Common myeloid progenitor, CD34-positive (primary cell): ENCODE data around the gene POTEJ.
"Not testable (repeated sequence)": the region's sequence is repeated elsewhere in the genome, so short reads cannot be mapped to it uniquely, and the experiment has no call there.

Source experiments
- CTCF ChIA-PET: fragments of 350-600 bp; sonication (Branson Sonifier 250); formaldehyde crosslinking; loops from one replicate; lab custom pipeline; 2021; ENCODE audit warnings: antibody characterized with exemption; lab: Charles Lee
- POLR2A ChIA-PET: fragments of 350-600 bp; sonication (Branson Sonifier 250); formaldehyde crosslinking; loops from one replicate; lab custom pipeline; 2021; ENCODE audit warnings: antibody characterized with exemption; lab: Charles Lee
- DNase-seq, 3 donors: peaks; one replicate each; pipeline versions ENCODE4 v3.0.0 to v3.0.0-alpha.2; 2013
- H3K27ac ChIP-seq, 2 experiments: 1 replicate in 1 of 2; 2 replicates in 1 of 2; pipeline ENCODE4 v1.7.0; 2013; ENCODE audit warnings: inconsistent platforms in 2 of 2, low read length in 2 of 2, mild to moderate bottlenecking in 2 of 2, low read depth in 1 of 2, moderate library complexity in 1 of 2; ENCODE audit not compliant: severe bottlenecking in 2 of 2, insufficient read depth in 1 of 2, poor library complexity in 1 of 2
- H3K27me3 ChIP-seq, 5 experiments: replicated peaks in 2 of 5; 1 replicate in 3 of 5; 2 replicates in 2 of 5; pipeline versions ENCODE4 v1.6.1 to v1.7.0; 2013; ENCODE audit warnings: low read length in 4 of 5, mild to moderate bottlenecking in 2 of 5, moderate library complexity in 2 of 5, inconsistent platforms in 1 of 5; ENCODE audit not compliant: insufficient read depth in 5 of 5, control insufficient read depth in 4 of 5
- H3K36me3 ChIP-seq, 4 experiments: 1 replicate in 2 of 4; 2 replicates in 2 of 4; pipeline versions ENCODE4 v1.6.1 to v1.7.0; 2013; ENCODE audit warnings: low read length in 3 of 4, control low read depth in 1 of 4, mild to moderate bottlenecking in 1 of 4; ENCODE audit not compliant: control insufficient read depth in 4 of 4, insufficient read depth in 4 of 4
- H3K4me1 ChIP-seq, 4 experiments: 1 replicate in 3 of 4; 2 replicates in 1 of 4; pipeline versions ENCODE4 v1.6.1 to v1.7.1; 2013; ENCODE audit warnings: low read length in 3 of 4, mild to moderate bottlenecking in 3 of 4, control low read depth in 1 of 4, inconsistent platforms in 1 of 4, moderate library complexity in 1 of 4; ENCODE audit not compliant: control insufficient read depth in 4 of 4, insufficient read depth in 4 of 4; ENCODE audit errors: control extremely low read depth in 1 of 4
- H3K4me3 ChIP-seq, 7 experiments: 1 replicate in 4 of 7; 2 replicates in 3 of 7; pipeline versions ENCODE4 v1.5.1 to v1.7.0; 2013; ENCODE audit warnings: mild to moderate bottlenecking in 7 of 7, low read length in 6 of 7, moderate library complexity in 6 of 7, inconsistent platforms in 2 of 7, low read depth in 2 of 7, control low read depth in 1 of 7; ENCODE audit not compliant: insufficient read depth in 4 of 7, control insufficient read depth in 1 of 7; ENCODE audit errors: extremely low read depth in 1 of 7
- H3K9me3 ChIP-seq, 5 experiments: 1 replicate in 4 of 5; 2 replicates in 1 of 5; pipeline versions ENCODE4 v1.6.1 to v1.7.1; 2013; ENCODE audit warnings: low read length in 4 of 5, mild to moderate bottlenecking in 2 of 5, inconsistent platforms in 1 of 5, low read depth in 1 of 5, moderate library complexity in 1 of 5; ENCODE audit not compliant: control insufficient read depth in 4 of 5, insufficient read depth in 2 of 5; ENCODE audit errors: control extremely low read depth in 1 of 5
- WGBS: methylation state at CpG from one replicate; pipeline ENCODE4 v1.1.5; 2013; ENCODE audit not compliant: insufficient coverage; 5-methylcytosine and 5-hydroxymethylcytosine counted together

The POTEJ gene

GRCh38 chr2:130581491-130581890 is 29.7 kb upstream of the POTEJ start:
- H3K4me3 ChIP-seq, H3K36me3 ChIP-seq, CTCF ChIA-PET, H3K9me3 ChIP-seq, H3K27ac ChIP-seq, POLR2A ChIA-PET, H3K27me3 ChIP-seq, DNase-seq, H3K4me1 ChIP-seq: not testable (repeated sequence)
- WGBS = no CpG with 5 or more reads among the region's 7 CpGs

GRCh38 chr2:130582970-130583369 is 28.3 kb upstream of the POTEJ start:
- H3K9me3 ChIP-seq, POLR2A ChIA-PET, H3K27me3 ChIP-seq, H3K4me1 ChIP-seq, H3K4me3 ChIP-seq, H3K36me3 ChIP-seq, H3K27ac ChIP-seq, CTCF ChIA-PET, DNase-seq: not testable (repeated sequence)
- WGBS = no CpG with 5 or more reads among the region's 7 CpGs

DNA sequence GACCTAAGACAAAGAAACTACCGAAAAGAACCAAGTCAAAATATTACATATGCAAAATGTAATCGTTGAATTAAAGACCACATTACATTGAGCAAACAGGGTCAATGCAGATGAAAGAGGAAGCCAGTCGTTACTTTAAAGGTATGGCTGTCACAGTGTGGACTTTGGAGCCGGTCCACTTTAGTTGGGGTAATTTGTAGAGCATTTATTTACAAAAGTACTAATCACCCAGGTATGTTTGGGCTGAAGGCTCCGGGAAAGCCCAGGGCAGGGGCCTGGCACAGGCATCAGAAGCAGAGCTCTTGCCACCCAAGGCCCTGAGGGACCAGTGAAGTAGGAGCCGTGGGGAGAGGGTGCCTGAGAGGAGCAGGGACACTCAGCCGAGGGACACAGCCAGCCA is 27.7 kb upstream of the POTEJ start:
- CTCF ChIA-PET, H3K4me1 ChIP-seq, H3K9me3 ChIP-seq, POLR2A ChIA-PET, DNase-seq, H3K36me3 ChIP-seq, H3K4me3 ChIP-seq, H3K27me3 ChIP-seq, H3K27ac ChIP-seq: not testable (repeated sequence)
- 92% methylated on average over 2 of the region's 7 CpGs for WGBS

DNA sequence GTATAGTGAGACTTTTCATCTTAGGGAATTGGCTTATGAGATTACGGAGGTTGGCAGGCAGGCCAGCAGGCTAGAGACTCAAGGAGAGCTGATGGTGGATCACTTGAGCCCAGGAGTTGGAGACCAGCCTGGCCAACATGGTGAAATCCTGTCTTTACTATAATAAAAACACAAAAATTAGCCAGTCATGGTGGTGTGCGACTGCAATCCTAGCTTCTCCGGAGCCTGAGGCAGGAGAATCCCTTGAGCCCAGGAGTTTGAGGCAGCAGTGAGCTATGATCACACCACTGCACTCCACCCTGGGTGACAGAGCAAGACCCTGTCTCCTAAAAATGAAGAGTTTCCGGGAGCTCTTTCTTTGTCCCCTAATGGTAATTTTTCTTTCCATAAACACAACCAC is 26.5 kb upstream of the POTEJ start:
- H3K4me3 ChIP-seq, H3K27me3 ChIP-seq, H3K4me1 ChIP-seq, H3K36me3 ChIP-seq, CTCF ChIA-PET, H3K27ac ChIP-seq, POLR2A ChIA-PET, DNase-seq, H3K9me3 ChIP-seq: not testable (repeated sequence)
- WGBS = no CpG with 5 or more reads among the region's 4 CpGs

GRCh38 chr2:130588688-130589458 is 22.4 kb upstream of the POTEJ start:
- POLR2A ChIA-PET, H3K4me1 ChIP-seq, CTCF ChIA-PET, H3K9me3 ChIP-seq, DNase-seq, H3K36me3 ChIP-seq, H3K27me3 ChIP-seq, H3K4me3 ChIP-seq, H3K27ac ChIP-seq: not testable (repeated sequence)
- WGBS = no CpG with 5 or more reads among the region's 11 CpGs

DNA sequence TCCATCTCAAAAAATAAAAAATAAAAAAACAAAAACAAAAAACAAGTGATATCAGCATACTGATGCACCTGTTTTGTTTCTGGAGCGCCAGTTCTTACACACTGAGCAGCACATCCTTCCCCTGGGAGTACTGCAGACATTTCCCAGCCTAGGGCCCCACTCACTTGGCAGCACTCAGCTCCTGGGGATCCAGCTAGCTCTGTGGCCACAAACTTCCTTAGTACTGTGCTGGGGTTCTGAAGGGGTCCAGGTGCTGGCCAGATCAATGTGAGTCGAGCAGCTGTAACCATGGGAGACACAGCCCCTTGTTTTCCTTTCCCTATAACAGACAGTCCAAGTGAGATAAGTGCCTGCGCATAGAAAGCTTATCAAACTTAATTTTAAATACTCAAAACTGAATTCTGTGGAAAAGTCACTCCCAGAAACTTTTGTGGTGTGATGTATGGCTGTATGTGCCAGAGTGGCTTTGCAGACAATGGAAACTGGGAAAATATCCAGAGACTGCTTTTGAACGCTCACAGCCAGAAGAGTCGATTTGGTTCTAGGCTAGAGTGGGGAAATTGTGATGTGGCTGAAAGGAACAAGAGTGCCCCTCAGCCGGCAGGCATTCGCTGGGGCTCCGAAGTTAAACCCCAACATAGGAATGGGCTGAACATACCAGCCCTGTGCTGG is 20.9 kb upstream of the POTEJ start:
- POLR2A ChIA-PET, H3K27ac ChIP-seq, DNase-seq, H3K9me3 ChIP-seq, H3K4me3 ChIP-seq, H3K4me1 ChIP-seq, CTCF ChIA-PET, H3K36me3 ChIP-seq: not testable (repeated sequence)
- WGBS = no CpG with 5 or more reads among the region's 8 CpGs
- peaks cover 0 to 11% (median 0%) of the 10 kb centered on the region in 5 experiments for H3K27me3 ChIP-seq

- H3K9me3 ChIP-seq, CTCF ChIA-PET, POLR2A ChIA-PET, DNase-seq, H3K4me3 ChIP-seq, H3K4me1 ChIP-seq, H3K27ac ChIP-seq, H3K36me3 ChIP-seq: not testable (repeated sequence)
- no CpG with 5 or more reads among the region's 7 CpGs for WGBS
- H3K27me3 ChIP-seq = peaks cover 0 to 11% (median 0%) of the 10 kb centered on the region in 5 experiments
These were observed 20.3 kb upstream of the POTEJ start for GRCh38 chr2:130590842-130591359.
